Peyer's patch (tissue), 4 donors: ENCODE data around the gene GPR37L1. TPM values are rescaled to one million over a fixed set of nuclear protein-coding genes. Genes with fewer than 3 reads are reported as not detected.
"Not testable (repeated sequence)": the region's sequence is repeated elsewhere in the genome, so short reads cannot be mapped to it uniquely, and the experiment has no call there.

Experiments
- DNase-seq, 3 donors: peaks; one replicate each; pipeline ENCODE4 v3.0.0-alpha.2; 2017 to 2019
- H3K27ac ChIP-seq, 4 donors: fragments of 200-600 bp; sonication (generic); one replicate each; pipeline ENCODE4 v1.5.1; 2016 to 2019
- H3K27me3 ChIP-seq, 2 donors: fragments of 200-600 bp; sonication (generic); one replicate each; pipeline ENCODE4 v1.5.1; 2019
- H3K36me3 ChIP-seq, 3 donors: fragments of 200-600 bp; sonication (generic); one replicate each; pipeline ENCODE4 v1.5.1; 2016 to 2019
- H3K4me1 ChIP-seq, 4 donors: fragments of 200-600 bp; sonication (generic); one replicate each; pipeline ENCODE4 v1.5.1; 2016 to 2019
- H3K4me3 ChIP-seq, 4 donors: fragments of 200-600 bp; sonication (generic); 1 replicate in 3 of 4; 2 replicates in 1 of 4; pipeline ENCODE4 v1.5.1; 2016 to 2019; ENCODE audit warnings: mild to moderate bottlenecking in 1 of 4
- H3K9me3 ChIP-seq, 4 donors: fragments of 200-600 bp; sonication (generic); one replicate each; pipeline ENCODE4 v1.5.1; 2016 to 2019; ENCODE audit warnings: mild to moderate bottlenecking in 1 of 4
- CTCF ChIP-seq, 6 experiments: fragments of 450-650 bp in 4 of 6; fragments of 200-600 bp in 2 of 6; sonication (generic) in 1 of 6; IDR thresholded peaks; one replicate each; pipeline ENCODE4 v1.5.1; 2017 to 2019; ENCODE audit warnings: antibody characterized with exemption in 6 of 6, mild to moderate bottlenecking in 3 of 6, moderate library complexity in 1 of 6
- POLR2A ChIP-seq, 2 donors: fragments of 450-650 bp; IDR thresholded peaks; one replicate each; pipeline ENCODE4 v1.5.1; 2017; ENCODE audit warnings: antibody characterized with exemption in 2 of 2, mild to moderate bottlenecking in 2 of 2, moderate library complexity in 2 of 2
- total RNA-seq, 4 donors: library from RNA; depleted of rRNA; stranded (reverse); fragments of >200 nt; gene quantifications; one replicate each; pipeline ENCODE4 v1.1.0, GENCODE V29; 2016

Gene GPR37L1
- total RNA-seq, 4 donors from 2014 or later, result 0.18 to 0.95 (median 0.27) TPM; not detected in 1

- no peak for TF ChIP-seq CTCF (IDR thresholded peaks at IDR 0.05)
- TF ChIP-seq POLR2A (IDR thresholded peaks at IDR 0.05), result no peak
- Histone ChIP-seq H3K27ac (no peak overlapping the region), H3K4me3 (no peak overlapping the region), H3K4me1 (peaks cover 0 to 50% (median 2%) of the 10 kb centered on the region in 4 donors), H3K27me3 (no peaks in the 10 kb centered on the region), H3K36me3 (no peaks in the 10 kb centered on the region), H3K9me3 (no peaks in the 10 kb centered on the region)
- no peak for DNase-seq
These were observed 11.7 kb upstream of the GPR37L1 start for GRCh38 chr1:202110977-202111376.

GRCh38 chr1:202111589-202111988 lies 11.1 kb upstream of the GPR37L1 start:
- H3K27ac ChIP-seq, result not testable (repeated sequence)

GRCh38 chr1:202112859-202113689 lies 9.6 kb upstream of the GPR37L1 start:
- Histone ChIP-seq H3K4me3 (no peak overlapping the region), H3K27ac (peak overlapping the region in 3 of 4 donors; percentile 27 to 80 (median 37)), H3K27me3 (no peaks in the 10 kb centered on the region), H3K9me3 (no peaks in the 10 kb centered on the region), H3K4me1 (peaks cover 0 to 32% (median 0%) of the 10 kb centered on the region in 4 donors), H3K36me3 (no peaks in the 10 kb centered on the region)
- TF ChIP-seq POLR2A (IDR thresholded peaks at IDR 0.05) (no peak), CTCF (IDR thresholded peaks at IDR 0.05) (no peak)
- DNase-seq, result no peak

More at GRCh38 chr1:202111589-202111988, 11.1 kb upstream of the GPR37L1 start:
- H3K9me3 ChIP-seq, H3K27me3 ChIP-seq, DNase-seq, H3K4me3 ChIP-seq, H3K36me3 ChIP-seq: not testable (repeated sequence)
- peaks cover 0 to 46% (median 2%) of the 10 kb centered on the region in 4 donors for H3K4me1 ChIP-seq

- DNase-seq, result no peak
- Histone ChIP-seq H3K4me1 (peaks cover 0 to 30% (median 0%) of the 10 kb centered on the region in 4 donors), H3K4me3 (no peak overlapping the region), H3K9me3 (no peaks in the 10 kb centered on the region), H3K27me3 (no peaks in the 10 kb centered on the region), H3K27ac (peak overlapping the region in 3 of 4 donors; percentile 27 to 80 (median 37)), H3K36me3 (no peaks in the 10 kb centered on the region)
- TF ChIP-seq POLR2A (IDR thresholded peaks at IDR 0.05) (no peak), CTCF (IDR thresholded peaks at IDR 0.05) (no peak)
These were observed 8.9 kb upstream of the GPR37L1 start for GRCh38 chr1:202113690-202114300.

- DNase-seq, result no peak
- no peak overlapping the region for H3K27ac ChIP-seq
- H3K4me1 ChIP-seq, result peaks cover 0 to 13% (median 0%) of the 10 kb centered on the region in 4 donors
- H3K9me3 ChIP-seq, result no peaks in the 10 kb centered on the region
- H3K4me3 ChIP-seq, result no peak overlapping the region
- no peaks in the 10 kb centered on the region for H3K36me3 ChIP-seq
- H3K27me3 ChIP-seq, result no peaks in the 10 kb centered on the region
- TF ChIP-seq POLR2A (IDR thresholded peaks at IDR 0.05) (no peak), CTCF (IDR thresholded peaks at IDR 0.05) (no peak)
These were observed 6.4 kb upstream of the GPR37L1 start for GRCh38 chr1:202116287-202116686.

- Histone ChIP-seq H3K36me3 (no peaks in the 10 kb centered on the region), H3K27me3 (no peaks in the 10 kb centered on the region), H3K27ac (peak overlapping the region in 3 of 4 donors; percentile 56 to 89 (median 81)), H3K4me3 (no peak overlapping the region), H3K4me1 (peaks cover 0 to 10% (median 0%) of the 10 kb centered on the region in 4 donors), H3K9me3 (no peaks in the 10 kb centered on the region)
- peak in 1 of 3 donors; percentile 75 for DNase-seq
- TF ChIP-seq POLR2A (IDR thresholded peaks at IDR 0.05) (peak in 1 of 2 donors; percentile 50), CTCF (IDR thresholded peaks at IDR 0.05) (peak in 1 of 6 experiments; percentile 7)
These were observed 4.8 kb upstream of the GPR37L1 start for GRCh38 chr1:202117898-202118371.
